Type B pancreatic cell (in vitro differentiated cells): Measurements from ENCODE around the gene CCDC106. TPM values are rescaled to one million over a fixed set of nuclear protein-coding genes. Genes with fewer than 3 reads are reported as not detected.

Experiments used
- DNase-seq: peaks from one replicate; pipeline ENCODE4 v3.0.0; 2021; ENCODE audit warnings: mixed read lengths; ENCODE audit not compliant: unreplicated experiment; ENCODE audit errors: extremely low spot score
- H3K27ac Mint-ChIP-seq: 2 replicates; pipeline ENCODE4 v1.8.0; 2021; ENCODE audit warnings: mild to moderate bottlenecking, mixed read lengths
- H3K27me3 Mint-ChIP-seq: 2 replicates; pipeline ENCODE4 v1.8.0; 2021; ENCODE audit warnings: mixed read lengths
- H3K36me3 Mint-ChIP-seq: 2 replicates; pipeline ENCODE4 v1.8.0; 2021; ENCODE audit warnings: mixed read lengths
- H3K4me1 Mint-ChIP-seq: one replicate; pipeline ENCODE4 v1.8.0; 2021; ENCODE audit warnings: mixed read lengths; ENCODE audit not compliant: unreplicated experiment
- H3K4me3 Mint-ChIP-seq: 2 replicates; pipeline ENCODE4 v1.8.0; 2021; ENCODE audit warnings: mild to moderate bottlenecking, mixed read lengths
- H3K9me3 Mint-ChIP-seq: 2 replicates; pipeline ENCODE4 v1.8.0; 2021; ENCODE audit warnings: mixed read lengths
- CTCF ChIP-seq: fragments of 200-600 bp; sonication (generic); conservative IDR thresholded peaks from 2 replicates; pipeline ENCODE4 v1.5.0; 2021; ENCODE audit warnings: antibody characterized with exemption, mild to moderate bottlenecking
- total RNA-seq: library from RNA; stranded (reverse); gene quantifications from 2 replicates; pipeline ENCODE4 v1.2.1, GENCODE V29; 2021; ENCODE audit warnings: low replicate concordance

The CCDC106 gene
- total RNA-seq, 1 donor from 2014 or later = 18.1 TPM

GRCh38 chr19:55605637-55606470, 42.2 kb upstream of the CCDC106 start, which contains the start of gene ZNF865:
ZNF865 (plus strand) TSS chr19:55605647; CDS start chr19:55613619, 7,972 bp downstream.
- H3K27me3 Mint-ChIP-seq = no peaks in the 10 kb centered on the region
- H3K4me3 Mint-ChIP-seq = peak within 1 kb of the TSS; percentile 99
- TF ChIP-seq CTCF = peak; percentile 78
- H3K9me3 Mint-ChIP-seq = no peaks in the 10 kb centered on the region
- peaks cover 28% of the 10 kb centered on the region for H3K36me3 Mint-ChIP-seq
- DNase-seq = no peak
- peak within 1 kb of the TSS; percentile 97 for H3K27ac Mint-ChIP-seq
- H3K4me1 Mint-ChIP-seq = peaks cover 27% of the 10 kb centered on the region

- Mint-ChIP-seq H3K9me3 (no peaks in the 10 kb centered on the region), H3K27me3 (no peaks in the 10 kb centered on the region), H3K4me3 (peak overlapping the region; percentile 99), H3K27ac (peak overlapping the region; percentile 97), H3K36me3 (peaks cover 30% of the 10 kb centered on the region), H3K4me1 (peaks cover 21% of the 10 kb centered on the region)
- no peak for DNase-seq
- peak; percentile 1 for TF ChIP-seq CTCF
These were observed 41.6 kb upstream of the CCDC106 start for GRCh38 chr19:55606471-55606787.

- no peak for DNase-seq
- peaks cover 30% of the 10 kb centered on the region for H3K36me3 Mint-ChIP-seq
- no peak for TF ChIP-seq CTCF
- peaks cover 17% of the 10 kb centered on the region for H3K4me1 Mint-ChIP-seq
- peak overlapping the region; percentile 99 for H3K4me3 Mint-ChIP-seq
- H3K9me3 Mint-ChIP-seq = no peaks in the 10 kb centered on the region
- peak overlapping the region; percentile 97 for H3K27ac Mint-ChIP-seq
- no peaks in the 10 kb centered on the region for H3K27me3 Mint-ChIP-seq
These were observed 41.2 kb upstream of the CCDC106 start for GRCh38 chr19:55606817-55607216.

- no peak for TF ChIP-seq CTCF
- Mint-ChIP-seq H3K4me1 (peaks cover 17% of the 10 kb centered on the region), H3K27ac (no peak overlapping the region), H3K9me3 (no peaks in the 10 kb centered on the region), H3K27me3 (no peaks in the 10 kb centered on the region), H3K4me3 (no peak overlapping the region), H3K36me3 (peaks cover 35% of the 10 kb centered on the region)
- DNase-seq = no peak
These were observed 38.7 kb upstream of the CCDC106 start for GRCh38 chr19:55609326-55609725.

GRCh38 chr19:55611300-55611982, 36.6 kb upstream of the CCDC106 start:
- H3K4me1 Mint-ChIP-seq = peaks cover 12% of the 10 kb centered on the region
- no peaks in the 10 kb centered on the region for H3K9me3 Mint-ChIP-seq
- peaks cover 29% of the 10 kb centered on the region for H3K36me3 Mint-ChIP-seq
- no peak for TF ChIP-seq CTCF
- DNase-seq = no peak
- H3K27ac Mint-ChIP-seq = no peak overlapping the region
- no peaks in the 10 kb centered on the region for H3K27me3 Mint-ChIP-seq
- H3K4me3 Mint-ChIP-seq = no peak overlapping the region
